ENCODE results near the gene CLCNKB.

Gene CLCNKB

GRCh38 chr1:16065269-16065576 is 21.6 kb downstream of the CLCNKB start:
- Mint-ChIP-seq H3K4me1 (peaks cover 5 to 9% of the 10 kb centered on the region in 2 donors), H3K4me3 (no peak overlapping the region), H3K27ac (no peak overlapping the region), H3K36me3 (no peaks in the 10 kb centered on the region), H3K27me3 (peaks cover 55 to 60% of the 10 kb centered on the region in 2 donors), H3K9me3 (no peaks in the 10 kb centered on the region)
- ATAC-seq (replicated peaks) (no peak), DNase-seq (no peak)

- Mint-ChIP-seq H3K4me3 (no peak overlapping the region), H3K4me1 (peaks cover 10 to 13% of the 10 kb centered on the region in 2 donors), H3K9me3 (no peaks in the 10 kb centered on the region), H3K27ac (no peak overlapping the region), H3K27me3 (peaks cover 50 to 63% of the 10 kb centered on the region in 2 donors), H3K36me3 (no peaks in the 10 kb centered on the region)
- ATAC-seq (replicated peaks) (no peak), DNase-seq (no peak)
These were observed 22.7 kb downstream of the CLCNKB start for GRCh38 chr1:16066245-16066644.

GRCh38 chr1:16067127-16067768 is 23.7 kb downstream of the CLCNKB start:
- Mint-ChIP-seq H3K4me3 (no peak overlapping the region), H3K36me3 (no peaks in the 10 kb centered on the region), H3K4me1 (peaks cover 13 to 19% of the 10 kb centered on the region in 2 donors), H3K27ac (peak overlapping the region; percentile 39), H3K9me3 (no peaks in the 10 kb centered on the region), H3K27me3 (peaks cover 57 to 69% of the 10 kb centered on the region in 2 donors)
- no peak for DNase-seq
- ATAC-seq (replicated peaks): peak; percentile 16 to 25

GRCh38 chr1:16067933-16068332 is 24.4 kb downstream of the CLCNKB start:
- peaks cover 52 to 75% of the 10 kb centered on the region in 2 donors for H3K27me3 Mint-ChIP-seq
- peak overlapping the region; percentile 39 for H3K27ac Mint-ChIP-seq
- DNase-seq (no peak), ATAC-seq (replicated peaks) (no peak)
- no peaks in the 10 kb centered on the region for H3K9me3 Mint-ChIP-seq
- H3K4me1 Mint-ChIP-seq: peaks cover 13 to 24% of the 10 kb centered on the region in 2 donors
- H3K36me3 Mint-ChIP-seq: no peaks in the 10 kb centered on the region
- no peak overlapping the region for H3K4me3 Mint-ChIP-seq

- no peak overlapping the region for H3K27ac Mint-ChIP-seq
- ATAC-seq (replicated peaks): no peak
- H3K36me3 Mint-ChIP-seq: no peaks in the 10 kb centered on the region
- no peaks in the 10 kb centered on the region for H3K9me3 Mint-ChIP-seq
- no peak for DNase-seq
- H3K4me3 Mint-ChIP-seq: no peak overlapping the region
- H3K4me1 Mint-ChIP-seq: peaks cover 13 to 25% of the 10 kb centered on the region in 2 donors
- H3K27me3 Mint-ChIP-seq: peaks cover 52 to 71% of the 10 kb centered on the region in 2 donors
These were observed 25.0 kb downstream of the CLCNKB start for GRCh38 chr1:16068356-16069270.

- H3K4me3 Mint-ChIP-seq: no peak overlapping the region
- no peaks in the 10 kb centered on the region for H3K36me3 Mint-ChIP-seq
- peaks cover 40 to 67% of the 10 kb centered on the region in 2 donors for H3K27me3 Mint-ChIP-seq
- H3K4me1 Mint-ChIP-seq: peaks cover 19 to 36% of the 10 kb centered on the region in 2 donors
- no peaks in the 10 kb centered on the region for H3K9me3 Mint-ChIP-seq
- ATAC-seq (replicated peaks) (no peak), DNase-seq (no peak)
- H3K27ac Mint-ChIP-seq: no peak overlapping the region
These were observed 27.2 kb downstream of the CLCNKB start for GRCh38 chr1:16070640-16071355.

GRCh38 chr1:16071614-16072013 is 28.0 kb downstream of the CLCNKB start:
- Mint-ChIP-seq H3K27ac (no peak overlapping the region), H3K9me3 (no peaks in the 10 kb centered on the region), H3K4me3 (no peak overlapping the region), H3K4me1 (peaks cover 21 to 36% of the 10 kb centered on the region in 2 donors), H3K36me3 (no peaks in the 10 kb centered on the region), H3K27me3 (peaks cover 42 to 68% of the 10 kb centered on the region in 2 donors)
- DNase-seq: no peak
- no peak for ATAC-seq (replicated peaks)

GRCh38 chr1:16072095-16072494 is 28.5 kb downstream of the CLCNKB start:
- H3K27ac Mint-ChIP-seq: no peak overlapping the region
- peaks cover 21 to 36% of the 10 kb centered on the region in 2 donors for H3K4me1 Mint-ChIP-seq
- H3K4me3 Mint-ChIP-seq: peak overlapping the region; percentile 60 to 81

GRCh38 chr1:16072616-16073484 is 29.3 kb downstream of the CLCNKB start:
- DNase-seq (peak; percentile 31), ATAC-seq (replicated peaks) (peak; percentile 30 to 40)
- Mint-ChIP-seq H3K4me3 (peak overlapping the region; percentile 60 to 81), H3K36me3 (no peaks in the 10 kb centered on the region), H3K27ac (no peak overlapping the region), H3K27me3 (peaks cover 42 to 61% of the 10 kb centered on the region in 2 donors), H3K9me3 (no peaks in the 10 kb centered on the region), H3K4me1 (peaks cover 17 to 41% of the 10 kb centered on the region in 2 donors)

More at GRCh38 chr1:16072095-16072494, 28.5 kb downstream of the CLCNKB start:
- H3K36me3 Mint-ChIP-seq: no peaks in the 10 kb centered on the region
- DNase-seq (no peak), ATAC-seq (replicated peaks) (no peak)
- no peaks in the 10 kb centered on the region for H3K9me3 Mint-ChIP-seq
- H3K27me3 Mint-ChIP-seq: peaks cover 47 to 68% of the 10 kb centered on the region in 2 donors

GRCh38 chr1:16073490-16074119 is 30.0 kb downstream of the CLCNKB start, which contains the start of gene FAM131C:
Gene FAM131C, minus strand, starts transcription at chr1:16073651. Its CDS starts 209 bp downstream, at chr1:16073442.
- Mint-ChIP-seq H3K27ac (peak within 1 kb of the TSS; percentile 56), H3K4me1 (peaks cover 17 to 47% of the 10 kb centered on the region in 2 donors), H3K9me3 (no peaks in the 10 kb centered on the region), H3K4me3 (peak within 1 kb of the TSS; percentile 79 to 81), H3K27me3 (peaks cover 37 to 58% of the 10 kb centered on the region in 2 donors), H3K36me3 (no peaks in the 10 kb centered on the region)
- ATAC-seq (replicated peaks) (peak; percentile 81 to 90), DNase-seq (peak; percentile 83)

- Mint-ChIP-seq H3K27me3 (peaks cover 34 to 52% of the 10 kb centered on the region in 2 donors), H3K27ac (peak overlapping the region; percentile 56), H3K9me3 (no peaks in the 10 kb centered on the region), H3K4me1 (peaks cover 23 to 53% of the 10 kb centered on the region in 2 donors), H3K36me3 (no peaks in the 10 kb centered on the region), H3K4me3 (peak overlapping the region; percentile 74 to 79)
- no peak for ATAC-seq (replicated peaks)
- DNase-seq: no peak
These were observed 30.6 kb downstream of the CLCNKB start for GRCh38 chr1:16074217-16074616.

GRCh38 chr1:16075337-16076030 is 31.9 kb downstream of the CLCNKB start:
- DNase-seq (no peak), ATAC-seq (replicated peaks) (no peak)
- Mint-ChIP-seq H3K27me3 (peaks cover 34 to 42% of the 10 kb centered on the region in 2 donors), H3K9me3 (no peaks in the 10 kb centered on the region), H3K4me3 (no peak overlapping the region), H3K36me3 (no peaks in the 10 kb centered on the region), H3K27ac (no peak overlapping the region), H3K4me1 (peaks cover 24 to 50% of the 10 kb centered on the region in 2 donors)
